Ovary (tissue), 9 donors: ENCODE measurements around the gene TLNRD1. TPM values are rescaled to one million over a fixed set of nuclear protein-coding genes. Genes with fewer than 3 reads are reported as not detected.

Source experiments
- DNase-seq, 5 donors: peaks; one replicate each; pipeline ENCODE4 v3.0.0-alpha.2; 2019 to 2020
- H3K27ac ChIP-seq, 2 donors: fragments of 200-600 bp; one replicate each; pipeline versions ENCODE4 v1.5.1 to v1.8.0; 2019 to 2022
- H3K27me3 ChIP-seq: fragments of 200-600 bp; one replicate; pipeline ENCODE4 v1.8.0; 2022
- H3K36me3 ChIP-seq: fragments of 200-600 bp; sonication (generic); one replicate; pipeline ENCODE4 v1.5.1; 2019
- H3K4me1 ChIP-seq: one replicate; pipeline ENCODE4 v1.8.1; 2013; ENCODE audit warnings: mild to moderate bottlenecking, moderate library complexity; ENCODE audit not compliant: insufficient read depth
- H3K4me3 ChIP-seq: fragments of 200-600 bp; sonication (generic); one replicate; pipeline ENCODE4 v1.5.1; 2017
- H3K9me3 ChIP-seq, 2 donors: fragments of 200-600 bp in 1 of 2; sonication (generic) in 1 of 2; one replicate each; pipeline versions ENCODE4 v1.5.1 to v1.8.1; 2013 to 2019; ENCODE audit warnings: mild to moderate bottlenecking in 1 of 2, moderate library complexity in 1 of 2
- CTCF ChIP-seq, 3 donors: fragments of 450-650 bp in 2 of 3; fragments of 200-600 bp in 1 of 3; IDR thresholded peaks; one replicate each; pipeline versions ENCODE4 v1.5.1 to v1.8.0; 2016 to 2022; ENCODE audit warnings: antibody characterized with exemption in 3 of 3, mild to moderate bottlenecking in 1 of 3
- EP300 ChIP-seq: sonication (generic); formaldehyde crosslinking; IDR thresholded peaks from one replicate; pipeline ENCODE4 v1.6.1; 2017; ENCODE audit warnings: antibody characterized with exemption
- POLR2A ChIP-seq: fragments of 450-650 bp; IDR thresholded peaks from one replicate; pipeline ENCODE4 v1.6.1; 2017; ENCODE audit warnings: antibody characterized with exemption, mild to moderate bottlenecking, moderate library complexity
- WGBS, 3 donors: extraction: QIAGEN DNeasy Blood & Tissue Kit in 1 of 3; methylation state at CpG; one replicate each; pipeline versions ENCODE4 v1.1.5 to v1.1.7; 2013 to 2017; 5-methylcytosine and 5-hydroxymethylcytosine counted together
- intact Hi-C, 4 donors: fragments of 100-400 bp; cut with DNase I; formaldehyde crosslinking; loops; one replicate each; pipeline versions ENCODE4 v1.11.0 to v1.15.1; 2022 to 2023
- polyA plus RNA-seq, 2 donors: library from polyadenylated mRNA; stranded (reverse); fragments of 200-250 nt in 1 of 2; fragments of 350-450 nt in 1 of 2; fragmentation: Illumina TruSeq in 1 of 2; extraction: RNeasy Lipid Tissue Mini Kit (QIAGEN cat#74804) in 1 of 2; gene quantifications; one replicate each; pipeline ENCODE4 v1.2.3, GENCODE V29; 2013 to 2014
- total RNA-seq, 7 donors: library from RNA; depleted of rRNA in 2 of 7; stranded (reverse); fragments of >200 nt in 2 of 7; fragmentation: NEBNext Ultra II Directional in 3 of 7; extraction: Animal tissue kit (Norgen Biotek cat#: 25700) in 3 of 7; gene quantifications; one replicate each; pipeline versions ENCODE4 v1.1.0 to v1.2.4, GENCODE V29; 2016 to 2023
- donor health status: DM: no; HTN: no; CAD: no; lungs with moderate emphysema.
- donor health status: DM: no; HTN: no; CAD: no.
- donor health status: Bipolar disorder and iron deficiency.
- donor health status: DM: yes; HTN: yes; CAD: no.
- donor health status: DM: no; HTN: no; CAD: no.
- donor health status: DM: yes; HTN: yes; CAD: no.

Gene TLNRD1
- total and polyA plus RNA-seq, 9 donors, result 4.2 to 15.2 (median 10.3) TPM

- Histone ChIP-seq H3K4me3 (no peak overlapping the region), H3K9me3 (no peaks in the 10 kb centered on the region), H3K36me3 (no peaks in the 10 kb centered on the region), H3K27ac (no peak overlapping the region), H3K27me3 (no peaks in the 10 kb centered on the region), H3K4me1 (peaks cover 14% of the 10 kb centered on the region)
- DNase-seq, result no peak
- 73 to 77% (median 74%) methylated on average over 9 of the region's 9 CpGs for WGBS, 3 donors
- intact Hi-C loops, result loop anchor here in 2 of 4 donors (5.0 to 10.0 kb wide), 2 partner anchors 122 to 530 kb away; no protein-coding TSS in a partner anchor
- TF ChIP-seq POLR2A (no peak), EP300 (no peak), CTCF (IDR thresholded peaks at IDR 0.05) (no peak)
These were observed 15.9 kb upstream of the TLNRD1 start for GRCh38 chr15:80984856-80985255.

GRCh38 chr15:80985981-80986380 is 14.7 kb upstream of the TLNRD1 start:
- intact Hi-C loops, result loop anchor here in 2 of 4 donors (5.0 to 10.0 kb wide), 2 partner anchors 121 to 531 kb away; no protein-coding TSS in a partner anchor
- DNase-seq, result no peak
- H3K27me3 ChIP-seq, result no peaks in the 10 kb centered on the region
- 90 to 95% (median 91%) methylated on average over 5 of the region's 5 CpGs for WGBS, 3 donors
- TF ChIP-seq EP300, result no peak
- TF ChIP-seq CTCF (IDR thresholded peaks at IDR 0.05), result no peak
- no peak for TF ChIP-seq POLR2A
- peaks cover 15% of the 10 kb centered on the region for H3K4me1 ChIP-seq
- no peak overlapping the region for H3K4me3 ChIP-seq
- H3K9me3 ChIP-seq, result no peaks in the 10 kb centered on the region
- no peaks in the 10 kb centered on the region for H3K36me3 ChIP-seq
- no peak overlapping the region for H3K27ac ChIP-seq

GRCh38 chr15:80986487-80986886 is 14.2 kb upstream of the TLNRD1 start:
- no peaks in the 10 kb centered on the region for H3K9me3 ChIP-seq
- intact Hi-C loops, result loop anchor here in 2 of 4 donors (5.0 to 10.0 kb wide), 2 partner anchors 121 to 532 kb away; no protein-coding TSS in a partner anchor
- WGBS, 3 donors, result 96 to 100% (median 98%) methylated on average over 1 of the region's 1 CpG
- no peak overlapping the region for H3K27ac ChIP-seq
- H3K4me1 ChIP-seq, result peaks cover 18% of the 10 kb centered on the region
- TF ChIP-seq CTCF (IDR thresholded peaks at IDR 0.05) (no peak), POLR2A (no peak), EP300 (no peak)
- no peaks in the 10 kb centered on the region for H3K27me3 ChIP-seq
- DNase-seq, result no peak
- no peak overlapping the region for H3K4me3 ChIP-seq
- no peaks in the 10 kb centered on the region for H3K36me3 ChIP-seq

- H3K36me3 ChIP-seq, result no peaks in the 10 kb centered on the region
- TF ChIP-seq EP300 (no peak), CTCF (IDR thresholded peaks at IDR 0.05) (no peak), POLR2A (no peak)
- H3K9me3 ChIP-seq, result no peaks in the 10 kb centered on the region
- H3K4me3 ChIP-seq, result peak overlapping the region; percentile 90
- intact Hi-C loops, result loop anchor here in 2 of 4 donors (5.0 to 10.0 kb wide), 2 partner anchors 119 to 533 kb away; no protein-coding TSS in a partner anchor
- H3K27ac ChIP-seq, result no peak overlapping the region
- H3K27me3 ChIP-seq, result no peaks in the 10 kb centered on the region
- DNase-seq, result no peak
- H3K4me1 ChIP-seq, result peaks cover 18% of the 10 kb centered on the region
- 37 to 50% (median 40%) methylated on average over 8 of the region's 8 CpGs for WGBS, 3 donors
These were observed 12.5 kb upstream of the TLNRD1 start for GRCh38 chr15:80988148-80988796.
